SK-N-SH (cell line): ENCODE measurements around the gene SLF2. TPM values are rescaled to one million over a fixed set of nuclear protein-coding genes. Genes with fewer than 3 reads are reported as not detected.

ENCODE experiments used
- CTCF ChIA-PET: fragments of 300-600, 350-600 bp; formaldehyde crosslinking; extraction: SDS; loops from one replicate; lab custom pipeline; 2021; lab: Yijun Ruan, JAX
- POLR2A ChIA-PET: fragments of 350-600 bp; sonication (Branson Sonifier 250); formaldehyde crosslinking; extraction: SDS; loops from one replicate; lab custom pipeline; 2020; ENCODE audit warnings: antibody characterized with exemption, inconsistent platforms; lab: Yijun Ruan, JAX
- DNase-seq: peaks from one replicate; pipeline ENCODE4 v3.0.0; 2012
- H2AFZ ChIP-seq: fragments of 200-600 bp; sonication (generic); 2 replicates; pipeline ENCODE4 v1.8.1; 2016; ENCODE audit warnings: antibody characterized with exemption, mild to moderate bottlenecking, low read depth
- H3F3A ChIP-seq: fragments of 200-600 bp; sonication (generic); replicated peaks from 2 replicates; pipeline ENCODE3; 2016; ENCODE audit warnings: antibody characterized with exemption, mild to moderate bottlenecking; ENCODE audit not compliant: insufficient read depth
- H3K27ac ChIP-seq, 2 experiments: fragments of 200-500 bp in 1 of 2; fragments of 200-600 bp in 1 of 2; sonication (Bioruptor generic) in 1 of 2; sonication (generic), shearing (Covaris generic) in 1 of 2; 2 replicates each; pipeline versions ENCODE4 v1.5.1 to v1.6.1; 2014 to 2016; ENCODE audit warnings: low read depth in 2 of 2, inconsistent platforms in 1 of 2, low read length in 1 of 2, mild to moderate bottlenecking in 1 of 2, mixed read lengths in 1 of 2
- H3K27me3 ChIP-seq: fragments of 200-600 bp; sonication (generic), shearing (Covaris generic); 2 replicates; pipeline ENCODE4 v1.6.1; 2016; ENCODE audit warnings: mixed run types; ENCODE audit not compliant: insufficient read depth
- H3K36me3 ChIP-seq, 2 experiments: fragments of 200-500 bp in 1 of 2; fragments of 200-600 bp in 1 of 2; sonication (Bioruptor generic) in 1 of 2; sonication (generic) in 1 of 2; replicated peaks in 1 of 2; 2 replicates each; pipeline versions ENCODE3 to v1.5.1; 2014 to 2016; ENCODE audit warnings: low read length in 1 of 2, mild to moderate bottlenecking in 1 of 2; ENCODE audit not compliant: insufficient read depth in 2 of 2, control insufficient read depth in 1 of 2
- H3K4me1 ChIP-seq, 2 experiments: fragments of 200-500 bp in 1 of 2; fragments of 200-600 bp in 1 of 2; sonication (Bioruptor generic) in 1 of 2; sonication (generic), shearing (Covaris generic) in 1 of 2; 2 replicates each; pipeline versions ENCODE4 v1.5.1 to v1.6.1; 2014 to 2016; ENCODE audit warnings: low read depth in 1 of 2, low read length in 1 of 2, mixed run types in 1 of 2; ENCODE audit not compliant: insufficient read depth in 2 of 2, control insufficient read depth in 1 of 2
- H3K4me2 ChIP-seq: fragments of 200-600 bp; sonication (generic), shearing (Covaris generic); 2 replicates; pipeline ENCODE4 v1.6.1; 2017; ENCODE audit warnings: mixed run types
- H3K4me3 ChIP-seq, 2 experiments: fragments of 200-500 bp in 1 of 2; fragments of 200-600 bp in 1 of 2; sonication (Bioruptor generic) in 1 of 2; sonication (generic), shearing (Covaris generic) in 1 of 2; 2 replicates each; pipeline versions ENCODE4 v1.5.1 to v1.8.1; 2014 to 2016; ENCODE audit warnings: low read depth in 2 of 2, inconsistent platforms in 1 of 2, low read length in 1 of 2, mild to moderate bottlenecking in 1 of 2, mixed read lengths in 1 of 2, moderate library complexity in 1 of 2
- H3K79me2 ChIP-seq: fragments of 200-600 bp; sonication (generic); 2 replicates; pipeline ENCODE4 v1.8.1; 2017; ENCODE audit warnings: mild to moderate bottlenecking; ENCODE audit not compliant: insufficient read depth
- H3K9ac ChIP-seq: fragments of 200-600 bp; sonication (generic); 2 replicates; pipeline ENCODE4 v1.6.1; 2017; ENCODE audit warnings: mixed run types
- H3K9me2 ChIP-seq: fragments of 200-600 bp; sonication (generic); 2 replicates; pipeline ENCODE4 v1.6.1; 2017; ENCODE audit warnings: mixed run types
- H3K9me3 ChIP-seq: fragments of 200-600 bp; sonication (generic); 2 replicates; pipeline ENCODE4 v1.6.1; 2017; ENCODE audit warnings: mixed run types, mild to moderate bottlenecking, moderate library complexity
- H4K20me1 ChIP-seq: fragments of 200-600 bp; sonication (generic); 2 replicates; pipeline ENCODE4 v1.6.1; 2017; ENCODE audit warnings: mild to moderate bottlenecking, mixed run types; ENCODE audit not compliant: insufficient read depth
- ELF1 ChIP-seq: IDR thresholded peaks from 2 replicates; pipeline ENCODE4 v1.4.0; 2012
- NFIC ChIP-seq: IDR thresholded peaks from 2 replicates; pipeline ENCODE4 v1.4.0; 2012; ENCODE audit warnings: borderline replicate concordance
- POLR2AphosphoS5 ChIP-seq: IDR thresholded peaks from 2 replicates; pipeline ENCODE4 v1.6.1; 2012; ENCODE audit warnings: low read depth, low read length
- SMC3 ChIP-seq: IDR thresholded peaks from 2 replicates; pipeline ENCODE4 v1.6.1; 2012; ENCODE audit warnings: low read depth, low read length, improper control_type of control experiment
- TAF1 ChIP-seq: IDR thresholded peaks from 2 replicates; pipeline ENCODE4 v1.6.1; 2012; ENCODE audit warnings: low read depth, mild to moderate bottlenecking, low read length, moderate library complexity, borderline replicate concordance
- WGBS: methylation state at CpG from one replicate; pipeline ENCODE4 v1.1.6; 2017; ENCODE audit warnings: low lambda C conversion rate; 5-methylcytosine and 5-hydroxymethylcytosine counted together
- polyA plus RNA-seq, 3 experiments: library from polyadenylated mRNA; depleted of rRNA; stranded (reverse); fragments of >200 nt; gene quantifications; 2 replicates each; pipeline ENCODE4 v1.2.3, GENCODE V29; 2012
- TF ChIP-seq, protein P1 (sequence below): IDR thresholded peaks from 2 replicates; pipeline ENCODE4 v1.4.0; 2012; ENCODE audit warnings: low read depth, borderline replicate concordance
- TF ChIP-seq, protein P2 (sequence below): IDR thresholded peaks from 2 replicates; pipeline ENCODE4 v1.4.0; 2012; ENCODE audit warnings: low read depth, borderline replicate concordance
- TF ChIP-seq, protein P3 (sequence below): IDR thresholded peaks from 2 replicates; pipeline ENCODE4 v1.6.1; 2012; ENCODE audit warnings: mild to moderate bottlenecking, low read depth, low read length, moderate library complexity

The SLF2 gene
- polyA plus RNA-seq, 1 of the 3 experiments (the other 2 are of a cell fraction) = 6.3 TPM

- ChIA-PET CTCF (interaction anchor here (0.6 to 24.5 kb wide), 7 partner anchors 9 to 134 kb away, joined by 3 to 443 read pairs (median 4); partner anchors contain the start of gene LZTS2), POLR2A (interaction anchor here (0.6 to 0.9 kb wide), 2 partner anchors 10 to 13 kb away, joined by 3 read pairs; no protein-coding TSS in a partner anchor)
- DNase-seq = peak; percentile 45
- Histone ChIP-seq H3K4me3 (no peak overlapping the region), H3K27ac (peak overlapping the region in 1 of 2 experiments; percentile 22; a peak in 2 of 4 replicates), H4K20me1 (peaks cover 19% of the 10 kb centered on the region; the same call in 1 of the 2 replicates), H3K27me3 (no peaks in the 10 kb centered on the region), H3K36me3 (peaks cover 28 to 39% of the 10 kb centered on the region in 2 experiments), H3K79me2 (peaks cover 15% of the 10 kb centered on the region), H3K4me2 (no peak overlapping the region), H3K9ac (no peak overlapping the region), H3F3A (peaks cover 24% of the 10 kb centered on the region), H3K4me1 (peaks cover 5 to 30% of the 10 kb centered on the region in 2 experiments; a peak in 1 of 4 replicates), H2AFZ (no peak overlapping the region), H3K9me2 (no peaks in the 10 kb centered on the region), H3K9me3 (no peaks in the 10 kb centered on the region)
- TF ChIP-seq SMC3 (no peak), POLR2AphosphoS5 (peak; percentile 8; the same call in 1 of the 2 replicates)
- 70% methylated on average over 6 of the region's 13 CpGs for WGBS
These were observed 95.4 kb downstream of the SLF2 start for GRCh38 chr10:101007915-101008822.

DNA sequence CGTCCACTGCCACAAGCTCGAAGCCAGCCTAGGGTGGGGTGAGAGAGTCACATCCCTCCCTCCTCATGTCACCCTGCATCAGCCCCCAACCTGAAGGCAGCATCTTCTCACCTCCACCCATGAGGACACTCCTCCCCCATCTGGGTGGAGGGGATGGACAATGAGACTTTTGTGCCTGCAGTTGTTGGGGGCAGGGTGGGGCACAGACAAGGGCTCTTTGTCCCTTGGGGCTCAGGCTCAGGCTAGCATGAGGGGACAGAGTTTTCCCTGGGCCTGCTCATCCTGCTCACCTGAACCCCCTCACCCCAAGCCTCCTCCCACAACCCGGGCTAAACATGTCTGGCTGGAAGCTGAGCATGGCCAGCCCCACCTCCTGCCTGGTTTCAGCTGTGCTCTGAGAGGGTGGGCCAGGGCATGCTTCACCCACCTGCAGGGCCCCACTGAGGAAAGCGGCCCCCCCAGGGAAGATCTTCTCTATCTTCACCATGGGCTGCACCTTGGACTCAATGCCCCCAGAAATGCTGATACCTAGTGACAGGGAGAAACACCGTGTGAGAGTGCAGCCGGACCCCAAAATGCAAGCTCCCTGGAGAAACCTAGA lies 96.2 kb downstream of the SLF2 start:
- H4K20me1 ChIP-seq = peaks cover 11% of the 10 kb centered on the region; the same call in 1 of the 2 replicates
- H3K27me3 ChIP-seq = no peaks in the 10 kb centered on the region
- ChIA-PET CTCF (interaction anchor here (1.0 to 24.5 kb wide), 7 partner anchors 8 to 133 kb away, joined by 3 to 443 read pairs (median 4); partner anchors contain the start of gene LZTS2), POLR2A (interaction anchor here (0.6 to 0.9 kb wide), 2 partner anchors 11 to 14 kb away, joined by 3 read pairs; no protein-coding TSS in a partner anchor)
- no peak overlapping the region for H3K4me3 ChIP-seq
- TF ChIP-seq, protein P1, sequence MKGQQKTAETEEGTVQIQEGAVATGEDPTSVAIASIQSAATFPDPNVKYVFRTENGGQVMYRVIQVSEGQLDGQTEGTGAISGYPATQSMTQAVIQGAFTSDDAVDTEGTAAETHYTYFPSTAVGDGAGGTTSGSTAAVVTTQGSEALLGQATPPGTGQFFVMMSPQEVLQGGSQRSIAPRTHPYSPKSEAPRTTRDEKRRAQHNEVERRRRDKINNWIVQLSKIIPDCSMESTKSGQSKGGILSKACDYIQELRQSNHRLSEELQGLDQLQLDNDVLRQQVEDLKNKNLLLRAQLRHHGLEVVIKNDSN = no peak
- TF ChIP-seq POLR2AphosphoS5 = 0 out of 2 replicates have a peak, but pooled peaks have one; percentile 8
- no peaks in the 10 kb centered on the region for H3K9me2 ChIP-seq
- H3K79me2 ChIP-seq = peaks cover 7% of the 10 kb centered on the region; the same call in 1 of the 2 replicates
- H3K4me2 ChIP-seq = no peak overlapping the region
- 87% methylated on average over 3 of the region's 6 CpGs for WGBS
- no peak overlapping the region; a peak in 1 of 4 replicates for H3K27ac ChIP-seq
- no peak for DNase-seq
- H3K36me3 ChIP-seq = peaks cover 21 to 32% of the 10 kb centered on the region in 2 experiments
- H3K9me3 ChIP-seq = no peaks in the 10 kb centered on the region
- no peak overlapping the region for H3K9ac ChIP-seq
- H3K4me1 ChIP-seq = peaks cover 5 to 33% of the 10 kb centered on the region in 2 experiments; a peak in 1 of 4 replicates
- peaks cover 28% of the 10 kb centered on the region for H3F3A ChIP-seq
- H2AFZ ChIP-seq = no peak overlapping the region

DNA sequence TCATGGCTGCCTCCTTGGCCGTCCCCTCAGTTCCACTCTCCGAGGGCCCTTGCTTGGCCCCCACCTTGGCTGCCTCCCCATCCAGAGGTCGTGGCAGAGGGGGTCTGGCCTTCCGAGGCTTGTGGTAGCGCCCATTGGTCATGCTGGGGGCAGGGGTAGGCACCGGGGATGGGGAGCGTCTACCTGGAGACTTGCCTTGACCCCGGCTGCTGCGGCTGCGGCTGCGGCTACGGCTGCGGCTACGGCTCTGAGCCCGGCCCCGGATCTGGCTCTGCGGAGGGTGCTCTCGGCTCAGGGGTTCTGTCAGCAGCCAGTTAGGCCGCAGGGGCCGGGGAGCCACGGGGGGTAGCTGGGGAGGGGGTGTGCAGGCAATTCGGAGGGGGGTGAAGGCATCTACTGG lies 97.6 kb downstream of the SLF2 start:
- Histone ChIP-seq H3K9me3 (no peaks in the 10 kb centered on the region), H3K27me3 (no peaks in the 10 kb centered on the region), H3K9ac (no peak overlapping the region), H4K20me1 (0 out of 2 replicates have a peak, but pooled peaks cover under 1% of the 10 kb centered on the region), H3K4me3 (no peak overlapping the region), H2AFZ (no peak overlapping the region), H3K36me3 (peaks cover 8 to 21% of the 10 kb centered on the region in 2 experiments), H3K9me2 (no peaks in the 10 kb centered on the region), H3K4me1 (peaks cover 12 to 33% of the 10 kb centered on the region in 2 experiments; a peak in 3 of 4 replicates), H3F3A (peaks cover 22% of the 10 kb centered on the region), H3K27ac (no peak overlapping the region), H3K79me2 (no peaks in the 10 kb centered on the region), H3K4me2 (no peak overlapping the region)
- DNase-seq = no peak
- CTCF ChIA-PET = interaction anchor here (0.6 to 7.6 kb wide), 8 partner anchors 8 to 448 kb away, joined by 3 to 132 read pairs (median 5); partner anchors contain the start of genes LZTS2, PDZD7 and SFXN3
- POLR2A ChIA-PET = no interaction called here
- WGBS = 94% methylated on average over 3 of the region's 22 CpGs
- TF ChIP-seq, protein P2, sequence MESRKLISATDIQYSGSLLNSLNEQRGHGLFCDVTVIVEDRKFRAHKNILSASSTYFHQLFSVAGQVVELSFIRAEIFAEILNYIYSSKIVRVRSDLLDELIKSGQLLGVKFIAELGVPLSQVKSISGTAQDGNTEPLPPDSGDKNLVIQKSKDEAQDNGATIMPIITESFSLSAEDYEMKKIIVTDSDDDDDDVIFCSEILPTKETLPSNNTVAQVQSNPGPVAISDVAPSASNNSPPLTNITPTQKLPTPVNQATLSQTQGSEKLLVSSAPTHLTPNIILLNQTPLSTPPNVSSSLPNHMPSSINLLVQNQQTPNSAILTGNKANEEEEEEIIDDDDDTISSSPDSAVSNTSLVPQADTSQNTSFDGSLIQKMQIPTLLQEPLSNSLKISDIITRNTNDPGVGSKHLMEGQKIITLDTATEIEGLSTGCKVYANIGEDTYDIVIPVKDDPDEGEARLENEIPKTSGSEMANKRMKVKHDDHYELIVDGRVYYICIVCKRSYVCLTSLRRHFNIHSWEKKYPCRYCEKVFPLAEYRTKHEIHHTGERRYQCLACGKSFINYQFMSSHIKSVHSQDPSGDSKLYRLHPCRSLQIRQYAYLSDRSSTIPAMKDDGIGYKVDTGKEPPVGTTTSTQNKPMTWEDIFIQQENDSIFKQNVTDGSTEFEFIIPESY = no peak
- TF ChIP-seq NFIC = no peak
- TF ChIP-seq, protein P1 = no peak
- TF ChIP-seq ELF1 = no peak
- no peak for TF ChIP-seq TAF1
- TF ChIP-seq, protein P3, sequence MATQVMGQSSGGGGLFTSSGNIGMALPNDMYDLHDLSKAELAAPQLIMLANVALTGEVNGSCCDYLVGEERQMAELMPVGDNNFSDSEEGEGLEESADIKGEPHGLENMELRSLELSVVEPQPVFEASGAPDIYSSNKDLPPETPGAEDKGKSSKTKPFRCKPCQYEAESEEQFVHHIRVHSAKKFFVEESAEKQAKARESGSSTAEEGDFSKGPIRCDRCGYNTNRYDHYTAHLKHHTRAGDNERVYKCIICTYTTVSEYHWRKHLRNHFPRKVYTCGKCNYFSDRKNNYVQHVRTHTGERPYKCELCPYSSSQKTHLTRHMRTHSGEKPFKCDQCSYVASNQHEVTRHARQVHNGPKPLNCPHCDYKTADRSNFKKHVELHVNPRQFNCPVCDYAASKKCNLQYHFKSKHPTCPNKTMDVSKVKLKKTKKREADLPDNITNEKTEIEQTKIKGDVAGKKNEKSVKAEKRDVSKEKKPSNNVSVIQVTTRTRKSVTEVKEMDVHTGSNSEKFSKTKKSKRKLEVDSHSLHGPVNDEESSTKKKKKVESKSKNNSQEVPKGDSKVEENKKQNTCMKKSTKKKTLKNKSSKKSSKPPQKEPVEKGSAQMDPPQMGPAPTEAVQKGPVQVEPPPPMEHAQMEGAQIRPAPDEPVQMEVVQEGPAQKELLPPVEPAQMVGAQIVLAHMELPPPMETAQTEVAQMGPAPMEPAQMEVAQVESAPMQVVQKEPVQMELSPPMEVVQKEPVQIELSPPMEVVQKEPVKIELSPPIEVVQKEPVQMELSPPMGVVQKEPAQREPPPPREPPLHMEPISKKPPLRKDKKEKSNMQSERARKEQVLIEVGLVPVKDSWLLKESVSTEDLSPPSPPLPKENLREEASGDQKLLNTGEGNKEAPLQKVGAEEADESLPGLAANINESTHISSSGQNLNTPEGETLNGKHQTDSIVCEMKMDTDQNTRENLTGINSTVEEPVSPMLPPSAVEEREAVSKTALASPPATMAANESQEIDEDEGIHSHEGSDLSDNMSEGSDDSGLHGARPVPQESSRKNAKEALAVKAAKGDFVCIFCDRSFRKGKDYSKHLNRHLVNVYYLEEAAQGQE = no peak
